Gastroesophageal sphincter (tissue), 3 donors: ENCODE results near the gene C2CD5.

ENCODE experiments used
- EP300 ChIP-seq: sonication (generic); formaldehyde crosslinking; IDR thresholded peaks from one replicate; pipeline ENCODE4 v1.6.1; 2017; ENCODE audit warnings: antibody characterized with exemption, mild to moderate bottlenecking
- POLR2A ChIP-seq, 2 donors: fragments of 450-650 bp; IDR thresholded peaks; one replicate each; pipeline ENCODE4 v1.6.1; 2017; ENCODE audit warnings: antibody characterized with exemption in 2 of 2, mild to moderate bottlenecking in 2 of 2, moderate library complexity in 1 of 2
- POLR2AphosphoS5 ChIP-seq: sonication (generic); formaldehyde crosslinking; IDR thresholded peaks from one replicate; pipeline ENCODE4 v1.6.1; 2017; ENCODE audit warnings: antibody characterized with exemption
- TF ChIP-seq, protein P1 (sequence below), 4 experiments: fragments of 200-600 bp in 2 of 4; fragments of 450-650 bp in 2 of 4; sonication (generic) in 1 of 4; IDR thresholded peaks; one replicate each; pipeline ENCODE4 v1.5.1; 2017 to 2019; ENCODE audit warnings: antibody characterized with exemption in 4 of 4, mild to moderate bottlenecking in 2 of 4, moderate library complexity in 2 of 4

DNA sequence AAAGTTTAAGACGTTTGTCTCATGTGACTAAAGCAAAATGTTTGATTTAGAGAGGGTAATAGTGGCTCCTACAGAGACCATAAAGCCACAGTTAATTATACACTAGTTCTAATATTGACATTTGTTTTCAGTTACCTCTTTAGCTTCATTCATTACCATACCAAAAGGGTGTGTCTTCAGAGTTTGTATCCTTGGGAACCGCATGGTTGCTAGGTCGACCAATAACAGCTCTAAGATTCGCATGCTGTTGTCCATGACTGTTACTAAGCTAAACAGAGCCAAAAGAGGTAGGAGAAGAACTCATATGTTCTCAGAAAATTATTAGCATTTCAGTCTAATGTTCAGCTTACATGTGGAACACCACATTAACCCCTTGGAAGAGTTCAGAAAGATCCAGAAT lies 44.5 kb upstream of the C2CD5 start:
- TF ChIP-seq, protein P1, sequence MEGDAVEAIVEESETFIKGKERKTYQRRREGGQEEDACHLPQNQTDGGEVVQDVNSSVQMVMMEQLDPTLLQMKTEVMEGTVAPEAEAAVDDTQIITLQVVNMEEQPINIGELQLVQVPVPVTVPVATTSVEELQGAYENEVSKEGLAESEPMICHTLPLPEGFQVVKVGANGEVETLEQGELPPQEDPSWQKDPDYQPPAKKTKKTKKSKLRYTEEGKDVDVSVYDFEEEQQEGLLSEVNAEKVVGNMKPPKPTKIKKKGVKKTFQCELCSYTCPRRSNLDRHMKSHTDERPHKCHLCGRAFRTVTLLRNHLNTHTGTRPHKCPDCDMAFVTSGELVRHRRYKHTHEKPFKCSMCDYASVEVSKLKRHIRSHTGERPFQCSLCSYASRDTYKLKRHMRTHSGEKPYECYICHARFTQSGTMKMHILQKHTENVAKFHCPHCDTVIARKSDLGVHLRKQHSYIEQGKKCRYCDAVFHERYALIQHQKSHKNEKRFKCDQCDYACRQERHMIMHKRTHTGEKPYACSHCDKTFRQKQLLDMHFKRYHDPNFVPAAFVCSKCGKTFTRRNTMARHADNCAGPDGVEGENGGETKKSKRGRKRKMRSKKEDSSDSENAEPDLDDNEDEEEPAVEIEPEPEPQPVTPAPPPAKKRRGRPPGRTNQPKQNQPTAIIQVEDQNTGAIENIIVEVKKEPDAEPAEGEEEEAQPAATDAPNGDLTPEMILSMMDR (IDR thresholded peaks at IDR 0.05), result no peak
- TF ChIP-seq POLR2A (IDR thresholded peaks at IDR 0.05) (no peak), POLR2AphosphoS5 (no peak), EP300 (no peak)
